ENCODE results near the gene ADGRL3.
"Not testable (repeated sequence)": the region's sequence is repeated elsewhere in the genome, so short reads cannot be mapped to it uniquely, and the experiment has no call there.

The ADGRL3 gene

DNA sequence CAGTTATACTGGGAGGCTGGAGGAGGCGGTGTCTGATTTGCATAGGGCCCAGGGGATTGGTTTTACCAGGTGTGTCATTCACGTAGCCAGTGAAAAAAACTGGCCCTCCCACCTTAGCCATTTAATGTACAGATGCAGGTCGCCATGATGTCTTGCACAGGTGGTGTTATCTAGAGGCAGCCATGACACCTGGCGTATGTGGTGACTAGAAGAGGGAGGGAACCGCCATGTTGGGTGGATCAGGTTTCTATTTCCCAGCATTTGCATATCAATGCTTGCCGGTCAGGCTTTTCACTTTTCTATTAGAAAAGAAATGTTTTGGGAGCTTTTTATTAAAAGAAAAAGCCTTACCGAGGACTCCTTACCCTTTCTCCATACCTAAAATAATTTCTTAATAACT lies 523.4 kb downstream of the ADGRL3 start:
- DNase-seq (ENCODE audit: low spot score) (no peak), FAIRE-seq (no peak)

DNA sequence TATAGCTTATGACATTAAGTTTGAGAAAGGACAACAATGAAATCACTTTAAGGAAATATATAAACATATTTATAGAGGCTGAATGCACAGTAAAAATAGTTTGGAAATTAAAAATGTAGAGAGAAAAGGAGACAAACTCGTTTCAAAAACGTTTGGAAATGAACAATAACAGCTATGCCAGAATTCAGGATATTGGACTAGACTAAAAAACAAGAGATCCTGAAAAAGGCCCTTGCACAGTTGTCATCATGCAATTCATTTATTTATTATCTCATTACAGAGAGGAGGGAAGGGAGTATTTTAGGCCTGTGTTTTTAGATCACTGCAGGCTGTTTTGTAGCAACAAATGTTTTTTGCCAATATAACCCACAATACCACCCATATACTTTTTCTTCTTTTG lies 527.2 kb downstream of the ADGRL3 start:
- FAIRE-seq (no peak), DNase-seq (ENCODE audit: low spot score) (no peak)

- no peak for FAIRE-seq
- DNase-seq (ENCODE audit: low spot score), result no peak
Observed at GRCh38 chr4:61734409-61734808, 534.3 kb downstream of the ADGRL3 start.

DNA sequence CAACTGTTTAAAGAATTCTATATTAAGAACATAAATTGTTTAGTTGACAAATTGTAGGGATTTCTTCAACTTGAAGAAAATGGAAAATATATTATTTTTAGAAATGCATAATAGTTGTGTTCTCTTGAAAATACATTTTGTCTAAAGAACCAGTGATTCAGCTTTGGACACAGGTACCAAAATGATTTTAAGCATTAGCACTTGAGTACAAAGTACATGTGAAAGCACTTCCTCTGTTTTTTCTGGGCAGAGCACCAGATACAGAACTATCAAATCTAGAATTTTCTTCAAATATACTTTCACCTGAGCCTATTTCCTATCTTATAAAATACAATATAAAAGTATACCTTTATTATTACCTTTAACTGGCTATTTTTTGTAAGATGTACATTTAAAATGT lies 539.8 kb downstream of the ADGRL3 start:
- DNase-seq (ENCODE audit: low spot score) (no peak), FAIRE-seq (no peak)

GRCh38 chr4:61740886-61741285 lies 540.8 kb downstream of the ADGRL3 start:
- DNase-seq (ENCODE audit: low spot score), result no peak
- no peak for FAIRE-seq

- DNase-seq (ENCODE audit: low spot score), result no peak
- FAIRE-seq, result no peak
Observed at GRCh38 chr4:61741327-61742096, 541.4 kb downstream of the ADGRL3 start.

- FAIRE-seq, result no peak
Observed at GRCh38 chr4:61750810-61751209, 550.7 kb downstream of the ADGRL3 start.

DNA sequence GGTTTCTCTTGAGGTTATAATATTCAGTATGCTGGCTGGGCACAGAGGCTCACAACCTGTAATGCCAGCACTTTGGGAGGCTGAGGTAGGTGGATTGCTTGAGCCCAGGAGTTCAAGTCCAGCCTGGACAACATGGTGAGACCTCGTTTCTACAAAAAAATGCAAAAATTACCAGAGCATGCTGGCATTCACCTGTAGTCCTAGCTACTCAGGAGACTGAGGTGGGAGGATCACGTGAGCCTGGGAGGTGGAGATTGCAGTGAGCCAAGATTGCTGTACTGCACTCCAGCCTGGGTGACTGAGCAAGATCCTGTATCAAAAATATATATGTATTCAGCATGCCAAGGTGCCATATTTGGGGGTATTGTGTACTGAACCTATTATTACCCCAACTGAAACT lies 552.5 kb downstream of the ADGRL3 start:
- FAIRE-seq, result no peak
- DNase-seq (ENCODE audit: low spot score), result no peak

More at GRCh38 chr4:61750810-61751209, 550.7 kb downstream of the ADGRL3 start:
- DNase-seq (ENCODE audit: low spot score), result no peak

DNA sequence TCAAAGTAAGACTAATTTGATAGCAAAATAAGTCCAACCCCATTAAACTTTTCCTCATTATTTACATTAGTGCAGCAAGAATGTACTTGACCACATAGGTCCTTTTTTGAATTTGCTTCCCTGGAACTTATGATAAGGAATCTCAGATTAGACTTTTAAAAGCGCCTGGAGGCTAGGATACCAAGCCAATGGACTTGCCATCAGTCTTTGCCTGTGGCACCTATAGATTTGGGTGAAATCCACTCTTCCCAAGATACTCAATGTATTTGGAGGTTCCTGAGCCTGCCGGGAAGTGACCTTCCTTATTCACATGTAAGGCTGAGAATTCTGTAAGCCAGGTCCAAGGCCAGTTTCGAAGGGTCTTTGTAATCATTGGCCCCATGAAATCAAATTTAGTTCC lies 553.6 kb downstream of the ADGRL3 start:
- FAIRE-seq, result no peak
- DNase-seq (ENCODE audit: low spot score), result no peak

- DNase-seq (ENCODE audit: low spot score); FAIRE-seq: not testable (repeated sequence)
Observed at GRCh38 chr4:61756937-61757336, 556.8 kb downstream of the ADGRL3 start.

GRCh38 chr4:61757983-61758382 lies 557.9 kb downstream of the ADGRL3 start:
- not testable (repeated sequence) for DNase-seq (ENCODE audit: low spot score); FAIRE-seq

GRCh38 chr4:61758596-61758995 lies 558.5 kb downstream of the ADGRL3 start:
- not testable (repeated sequence) for FAIRE-seq

DNA sequence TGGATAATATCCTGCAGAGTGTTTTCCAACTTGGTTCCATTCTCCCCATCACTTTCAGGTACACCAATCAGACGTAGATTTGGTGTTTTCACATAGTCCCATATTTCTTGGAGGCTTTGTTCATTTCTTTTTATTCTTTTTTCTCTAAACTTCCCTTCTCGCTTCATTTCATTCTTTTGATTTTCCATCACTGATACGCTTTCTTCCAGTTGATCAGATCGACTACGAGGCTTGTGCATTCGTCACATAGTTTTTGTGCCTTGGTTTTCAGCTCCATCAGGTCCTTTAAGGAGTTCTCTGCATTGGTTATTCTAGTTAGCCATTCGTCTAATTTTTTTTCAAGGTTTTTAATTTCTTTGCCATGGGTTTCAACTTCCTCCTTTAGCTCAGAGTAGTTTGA lies 559.1 kb downstream of the ADGRL3 start:
- FAIRE-seq, result not testable (repeated sequence)

More at GRCh38 chr4:61758596-61758995, 558.5 kb downstream of the ADGRL3 start:
- DNase-seq (ENCODE audit: low spot score), result not testable (repeated sequence)

DNA sequence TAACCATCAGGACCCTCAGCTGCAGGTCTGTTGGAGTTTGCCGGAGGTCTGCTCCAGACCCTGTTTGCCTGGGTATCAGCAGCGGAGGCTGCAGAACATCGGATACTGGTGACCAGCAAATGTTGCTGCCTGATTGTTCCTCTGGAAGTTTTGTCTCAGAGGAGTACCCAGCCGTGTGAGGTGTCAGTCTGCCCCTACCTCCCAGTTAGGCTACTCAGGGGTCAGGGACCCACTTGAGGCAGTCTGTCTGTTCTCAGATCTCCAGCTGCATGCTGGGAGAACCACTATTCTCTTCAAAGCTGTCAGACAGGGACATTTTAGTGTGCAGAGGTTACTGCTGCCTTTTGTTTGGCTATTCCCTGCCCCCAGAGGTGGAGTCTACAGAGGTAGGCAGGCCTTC lies 559.8 kb downstream of the ADGRL3 start:
- not testable (repeated sequence) for DNase-seq (ENCODE audit: low spot score); FAIRE-seq

More for the DNA sequence above, 559.1 kb downstream of the ADGRL3 start:
- not testable (repeated sequence) for DNase-seq (ENCODE audit: low spot score)

DNA sequence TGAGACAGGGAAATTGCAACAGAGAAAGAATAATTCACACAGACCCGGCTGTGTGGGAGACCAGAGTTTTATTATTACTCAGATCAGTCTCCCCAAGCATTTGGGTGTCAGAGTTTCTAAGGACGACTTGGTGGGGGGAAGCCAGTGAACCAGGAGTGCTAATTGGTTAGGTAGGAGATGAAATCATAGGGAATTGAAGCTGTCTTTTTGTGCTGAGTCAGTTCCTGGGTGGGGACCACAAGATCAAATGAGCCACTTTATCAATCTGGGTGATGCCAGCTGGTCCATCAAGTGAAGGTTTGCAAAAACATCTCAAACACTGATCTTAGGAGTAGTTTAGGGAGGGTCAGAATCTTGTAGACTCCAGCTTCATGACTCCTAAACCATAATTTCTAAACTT lies 560.7 kb downstream of the ADGRL3 start:
- no peak for FAIRE-seq

DNA sequence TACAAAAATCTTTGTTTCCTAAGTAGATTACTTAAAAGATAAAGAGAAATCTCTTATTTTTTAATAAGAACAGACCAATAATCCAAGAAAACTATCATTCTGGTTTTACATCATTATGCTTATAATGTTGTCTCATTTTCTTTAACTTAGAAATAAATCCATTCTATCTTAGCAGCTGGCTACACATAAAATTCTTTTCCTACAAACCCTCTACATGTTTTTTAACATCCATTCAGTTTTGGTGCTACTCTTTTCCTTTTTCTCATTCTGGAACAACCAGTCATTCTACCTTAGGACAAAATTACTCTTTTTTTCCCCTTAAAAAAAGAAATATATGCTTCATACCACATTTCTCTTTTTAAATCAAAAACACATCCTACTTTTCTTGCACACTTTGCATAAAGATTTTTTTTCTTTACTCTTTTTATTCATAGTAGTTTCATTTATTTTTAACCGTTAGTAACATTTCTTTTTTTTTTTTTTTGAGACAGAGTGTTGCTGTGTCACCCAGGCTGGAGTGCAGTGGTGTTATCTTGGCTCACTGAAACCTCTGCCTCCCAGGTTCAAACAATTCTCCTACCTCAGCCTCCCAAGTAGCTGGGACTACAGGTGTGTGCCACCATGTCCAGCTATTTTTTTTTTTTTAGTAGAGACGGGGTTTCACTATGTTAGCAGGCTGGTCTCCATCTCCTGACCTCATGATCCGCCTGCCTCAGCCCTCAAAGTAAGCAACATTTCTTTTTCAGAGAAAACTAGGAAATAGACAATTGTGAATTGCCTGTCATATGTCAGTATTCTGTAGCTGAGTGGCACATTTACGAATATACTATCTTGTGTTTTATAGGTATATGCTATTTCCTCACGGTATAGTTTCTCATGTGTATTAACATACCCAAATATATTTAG lies 562.8 kb downstream of the ADGRL3 start:
- FAIRE-seq (no peak), DNase-seq (ENCODE audit: low spot score) (no peak)

More for the DNA sequence above, 560.7 kb downstream of the ADGRL3 start:
- no peak for DNase-seq (ENCODE audit: low spot score)

GRCh38 chr4:61763682-61764081 lies 563.6 kb downstream of the ADGRL3 start:
- FAIRE-seq, result no peak
- no peak for DNase-seq (ENCODE audit: low spot score)

DNA sequence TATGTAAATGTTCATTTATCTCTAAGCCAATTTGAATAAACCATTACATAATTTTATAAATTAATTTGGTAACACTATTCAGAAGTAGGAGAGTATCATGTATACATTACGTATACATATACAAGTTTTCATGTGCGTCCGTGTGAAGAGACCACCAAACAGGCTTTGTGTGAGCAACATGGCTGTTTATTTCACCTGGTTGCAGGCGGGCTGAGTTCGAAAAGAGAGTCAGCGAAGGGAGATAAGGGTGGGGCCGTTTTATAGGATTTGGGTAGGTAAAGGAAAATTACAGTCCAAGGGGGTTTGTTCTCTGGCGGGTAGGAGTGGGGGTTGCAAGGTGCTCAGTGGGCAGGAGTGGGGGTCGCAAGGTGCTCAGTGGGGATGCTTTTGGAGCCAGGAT lies 564.0 kb downstream of the ADGRL3 start:
- FAIRE-seq, result not testable (repeated sequence)

DNA sequence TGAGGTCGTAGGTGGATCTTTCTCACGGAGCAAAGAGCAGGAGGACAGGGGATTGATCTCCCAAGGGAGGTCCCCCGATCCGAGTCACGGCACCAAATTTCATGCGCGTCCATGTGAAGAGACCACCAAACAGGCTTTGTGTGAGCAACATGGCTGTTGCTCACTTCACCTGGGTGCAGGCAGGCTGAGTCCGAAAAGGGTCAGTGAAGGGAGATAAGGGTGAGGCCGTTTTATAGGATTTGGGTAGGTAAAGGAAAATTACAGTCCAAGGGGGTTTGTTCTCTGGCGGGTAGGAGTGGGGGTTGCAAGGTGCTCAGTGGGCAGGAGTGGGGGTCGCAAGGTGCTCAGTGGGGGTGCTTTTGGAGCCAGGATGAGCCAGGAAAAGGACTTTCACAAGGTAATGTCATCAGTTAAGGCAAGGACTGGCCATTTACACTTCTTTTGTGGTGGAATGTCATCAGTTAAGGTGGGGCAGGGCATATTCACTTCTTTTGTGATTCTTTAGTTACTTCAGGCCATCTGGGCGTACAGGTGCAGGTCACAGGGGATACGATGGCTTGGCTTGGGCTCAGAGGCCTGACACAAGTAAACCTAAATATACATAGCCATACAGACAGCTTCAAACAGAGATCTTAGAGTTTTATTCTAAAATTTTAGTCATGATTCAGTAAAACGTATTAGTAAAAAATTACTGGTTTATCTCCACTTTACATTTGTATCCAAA lies 569.5 kb downstream of the ADGRL3 start:
- DNase-seq (ENCODE audit: low spot score); FAIRE-seq: not testable (repeated sequence)

More for the DNA sequence above, 564.0 kb downstream of the ADGRL3 start:
- DNase-seq (ENCODE audit: low spot score), result not testable (repeated sequence)

- no peak for DNase-seq (ENCODE audit: low spot score)
- no peak for FAIRE-seq
Observed at GRCh38 chr4:61770456-61770855, 570.3 kb downstream of the ADGRL3 start.

GRCh38 chr4:61771056-61771455 lies 570.9 kb downstream of the ADGRL3 start:
- DNase-seq (ENCODE audit: low spot score), result no peak
- FAIRE-seq, result no peak

Data from RCC 7860 (cell line).